Panc1 (cell line): ENCODE results near the gene CCDC175. TPM values are rescaled to one million over a fixed set of nuclear protein-coding genes. Genes with fewer than 3 reads are reported as not detected.

Experiments used
- ATAC-seq: fragments of 200-7000 bp; cut with Tn5 transposase; 2 replicates; pipeline ENCODE4 v1.9.1; 2020; ENCODE audit warnings: mild to moderate bottlenecking, moderate library complexity
- BruUV-seq: library from RNA; stranded (reverse); fragments of 400-500 nt; replicated peaks from 2 replicates; lab custom pipeline; 2021; lab: Mats Ljungman, UMichigan
- CTCF ChIA-PET: fragments of 300-600 bp; sonication (Branson Sonifier 250); formaldehyde crosslinking; loops from one replicate; lab custom pipeline; 2022; ENCODE audit warnings: antibody characterized with exemption; lab: Charles Lee
- POLR2A ChIA-PET: fragments of 300-600 bp; sonication (Branson Sonifier 250); formaldehyde crosslinking; loops from one replicate; lab custom pipeline; 2022; ENCODE audit warnings: antibody characterized with exemption; lab: Charles Lee
- DNase-seq: peaks from one replicate; pipeline ENCODE4 v3.0.0-alpha.2; 2010; ENCODE audit warnings: low read depth, low spot score
- H3K27ac ChIP-seq: 2 replicates; pipeline ENCODE4 v1.5.1; 2011; ENCODE audit warnings: mild to moderate bottlenecking, low read length, inconsistent platforms
- H3K27me3 ChIP-seq: fragments of 200-500 bp; sonication (Bioruptor generic); 2 replicates; pipeline ENCODE4 v1.6.0; 2014; ENCODE audit warnings: low read length, inconsistent platforms; ENCODE audit not compliant: control insufficient read depth, insufficient read depth
- H3K36me3 ChIP-seq: fragments of 200-500 bp; sonication (Bioruptor generic); 2 replicates; pipeline ENCODE4 v1.5.1; 2014; ENCODE audit warnings: inconsistent platforms, mild to moderate bottlenecking, low read length, moderate library complexity; ENCODE audit not compliant: control insufficient read depth, insufficient read depth
- H3K4me1 ChIP-seq: 2 replicates; pipeline ENCODE4 v1.5.1; 2011; ENCODE audit warnings: inconsistent platforms, mild to moderate bottlenecking, low read length, moderate library complexity; ENCODE audit not compliant: control insufficient read depth, insufficient read depth
- H3K4me3 ChIP-seq, 2 experiments: 2 replicates each; pipeline ENCODE4 v1.5.1; 2011 to 2012; ENCODE audit warnings: low read depth in 2 of 2, low read length in 2 of 2, mild to moderate bottlenecking in 2 of 2, inconsistent platforms in 1 of 2, moderate library complexity in 1 of 2
- H3K9me3 ChIP-seq: fragments of 200-500 bp; sonication (Bioruptor generic); 2 replicates; pipeline ENCODE4 v1.5.1; 2014; ENCODE audit warnings: low read depth, mild to moderate bottlenecking, inconsistent platforms, low read length, moderate library complexity; ENCODE audit not compliant: control insufficient read depth, insufficient read depth
- CTCF ChIP-seq: fragments of 450-650 bp; IDR thresholded peaks from 2 replicates; pipeline ENCODE4 v1.5.1; 2017; ENCODE audit warnings: mild to moderate bottlenecking
- POLR2AphosphoS5 ChIP-seq: IDR thresholded peaks from 2 replicates; pipeline ENCODE4 v1.6.1; 2012; ENCODE audit warnings: mild to moderate bottlenecking, low read depth, low read length, moderate library complexity
- REST ChIP-seq, 2 experiments: IDR thresholded peaks; 2 replicates each; pipeline ENCODE4 v1.6.1; 2011 to 2012; ENCODE audit warnings: low read depth in 2 of 2, control low read depth in 1 of 2, low read length in 1 of 2, mild to moderate bottlenecking in 1 of 2, moderate library complexity in 1 of 2; ENCODE audit not compliant: insufficient read depth in 1 of 2
- SIN3A ChIP-seq: IDR thresholded peaks from 2 replicates; pipeline ENCODE4 v1.6.1; 2012; ENCODE audit warnings: low read depth, mild to moderate bottlenecking, low read length, moderate library complexity, borderline replicate concordance; ENCODE audit not compliant: insufficient read depth
- TCF7L2 ChIP-seq: IDR thresholded peaks from 2 replicates; pipeline ENCODE4 v1.6.1; 2011; ENCODE audit warnings: mild to moderate bottlenecking, low read depth, low read length, inconsistent platforms
- in situ Hi-C: cut with HindIII; loops from 2 replicates; pipeline ENCODE4 v1.10.0; 2016; ENCODE audit warnings: low sequenced_read_pairs, low pct_unique_long_range_greater_than_20kb
- intact Hi-C: fragments of 100-400 bp; cut with micrococcal nuclease; formaldehyde crosslinking; loops from one replicate; pipeline ENCODE4 v1.10.0; 2022; ENCODE audit not compliant: unreplicated experiment
- total RNA-seq: library from RNA; stranded (reverse); gene quantifications from one replicate; pipeline ENCODE4 v1.2.1, GENCODE V29; 2021; ENCODE audit not compliant: unreplicated experiment

Gene CCDC175
- total RNA-seq, 1 experiment from 2014 or later: not detected

GRCh38 chr14:59619061-59619460 lies 42.4 kb upstream of the CCDC175 start:
- ATAC-seq (no peak), DNase-seq (no peak)
- BruUV-seq: no TSS peak
- Histone ChIP-seq H3K27ac (no peak overlapping the region), H3K27me3 (no peaks in the 10 kb centered on the region), H3K36me3 (no peaks in the 10 kb centered on the region; the same call in 1 of the 2 replicates), H3K4me1 (no peaks in the 10 kb centered on the region), H3K9me3 (no peaks in the 10 kb centered on the region), H3K4me3 (no peak overlapping the region)
- POLR2A ChIA-PET: no interaction called here
- TF ChIP-seq SIN3A (no peak), POLR2AphosphoS5 (no peak), CTCF (no peak)
- intact Hi-C loops (no loop called here), in situ Hi-C loops (no loop called here)
- CTCF ChIA-PET: no interaction called here

GRCh38 chr14:59601056-59601455 lies 24.4 kb upstream of the CCDC175 start:
- DNase-seq (no peak), ATAC-seq (no peak)
- in situ Hi-C loops (no loop called here), intact Hi-C loops (no loop called here)
- H3K27me3 ChIP-seq: no peaks in the 10 kb centered on the region
- POLR2A ChIA-PET: interaction anchor here (0.6 kb wide), 1 partner anchor 20 kb away, joined by 3 read pairs; no protein-coding TSS in a partner anchor
- BruUV-seq: no TSS peak
- CTCF ChIA-PET: no interaction called here
- H3K36me3 ChIP-seq: no peaks in the 10 kb centered on the region
- H3K9me3 ChIP-seq: no peaks in the 10 kb centered on the region
- no peaks in the 10 kb centered on the region for H3K4me1 ChIP-seq
- TF ChIP-seq REST (IDR thresholded peaks at IDR 0.05; ENCODE audit: insufficient read depth in 1 of 2, low read depth in 2 of 2, low read length in 1 of 2) (no peak), POLR2AphosphoS5 (no peak), CTCF (no peak), SIN3A (no peak), TCF7L2 (no peak)
- H3K27ac ChIP-seq: no peak overlapping the region
- H3K4me3 ChIP-seq: no peak overlapping the region
